Measurements from ENCODE around the gene NUDT13. TPM values are rescaled to one million over a fixed set of nuclear protein-coding genes. Genes with fewer than 3 reads are reported as not detected.

NUDT13 gene
- total and polyA plus RNA-seq, 2 of the 8 experiments (the other 6 are each of a cell fraction or from before 2014, with no cell fraction given), result 1.5 to 1.9 TPM

GRCh38 chr10:73095481-73096021 is 14.7 kb upstream of the NUDT13 start (continued):
- TF ChIP-seq CBX8 (IDR thresholded peaks at IDR 0.05; ENCODE audit: borderline replicate concordance, low read depth, low read length) (no peak), YY1 (IDR thresholded peaks at IDR 0.05; ENCODE audit: low read depth, low read length) (no peak), BACH1 (IDR thresholded peaks at IDR 0.05; ENCODE audit: low read length) (no peak), CHD7 (IDR thresholded peaks at IDR 0.05; ENCODE audit: insufficient replicate concordance, low read length) (no peak)
